ENCODE data around the gene CD83.

GRCh38 chr6:14138701-14139215 lies 21.2 kb downstream of the CD83 start:
- TF ChIP-seq, protein P1, sequence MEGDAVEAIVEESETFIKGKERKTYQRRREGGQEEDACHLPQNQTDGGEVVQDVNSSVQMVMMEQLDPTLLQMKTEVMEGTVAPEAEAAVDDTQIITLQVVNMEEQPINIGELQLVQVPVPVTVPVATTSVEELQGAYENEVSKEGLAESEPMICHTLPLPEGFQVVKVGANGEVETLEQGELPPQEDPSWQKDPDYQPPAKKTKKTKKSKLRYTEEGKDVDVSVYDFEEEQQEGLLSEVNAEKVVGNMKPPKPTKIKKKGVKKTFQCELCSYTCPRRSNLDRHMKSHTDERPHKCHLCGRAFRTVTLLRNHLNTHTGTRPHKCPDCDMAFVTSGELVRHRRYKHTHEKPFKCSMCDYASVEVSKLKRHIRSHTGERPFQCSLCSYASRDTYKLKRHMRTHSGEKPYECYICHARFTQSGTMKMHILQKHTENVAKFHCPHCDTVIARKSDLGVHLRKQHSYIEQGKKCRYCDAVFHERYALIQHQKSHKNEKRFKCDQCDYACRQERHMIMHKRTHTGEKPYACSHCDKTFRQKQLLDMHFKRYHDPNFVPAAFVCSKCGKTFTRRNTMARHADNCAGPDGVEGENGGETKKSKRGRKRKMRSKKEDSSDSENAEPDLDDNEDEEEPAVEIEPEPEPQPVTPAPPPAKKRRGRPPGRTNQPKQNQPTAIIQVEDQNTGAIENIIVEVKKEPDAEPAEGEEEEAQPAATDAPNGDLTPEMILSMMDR (conservative IDR thresholded peaks at IDR 0.05; ENCODE audit: low read depth, low read length): no peak
- TF ChIP-seq POLR2A (IDR thresholded peaks at IDR 0.05; ENCODE audit: low read depth, low read length) (no peak), RAD21 (IDR thresholded peaks at IDR 0.05; ENCODE audit: low read length) (no peak), RCOR1 (IDR thresholded peaks at IDR 0.05; ENCODE audit: insufficient replicate concordance, low read length) (no peak), RFX5 (IDR thresholded peaks at IDR 0.05; ENCODE audit: low read depth, low read length) (no peak), MAFK (IDR thresholded peaks at IDR 0.05; ENCODE audit: low read depth, low read length) (no peak), BHLHE40 (IDR thresholded peaks at IDR 0.05; ENCODE audit: low read depth, low read length) (no peak), MXI1 (IDR thresholded peaks at IDR 0.05; ENCODE audit: borderline replicate concordance, low read depth, low read length) (no peak), CEBPB (IDR thresholded peaks at IDR 0.05; ENCODE audit: low read depth, low read length) (no peak)

All from IMR-90 (cell line).